HG02852 (cell line): Measurements from ENCODE around the gene TRIM62.

Experiments
- ATAC-seq: cut with Tn5 transposase; IDR thresholded peaks from one replicate; pipeline ENCODE4 v1.9.1; 2021; ENCODE audit warnings: mild to moderate bottlenecking, moderate library complexity; ENCODE audit not compliant: unreplicated experiment

TRIM62 gene

DNA sequence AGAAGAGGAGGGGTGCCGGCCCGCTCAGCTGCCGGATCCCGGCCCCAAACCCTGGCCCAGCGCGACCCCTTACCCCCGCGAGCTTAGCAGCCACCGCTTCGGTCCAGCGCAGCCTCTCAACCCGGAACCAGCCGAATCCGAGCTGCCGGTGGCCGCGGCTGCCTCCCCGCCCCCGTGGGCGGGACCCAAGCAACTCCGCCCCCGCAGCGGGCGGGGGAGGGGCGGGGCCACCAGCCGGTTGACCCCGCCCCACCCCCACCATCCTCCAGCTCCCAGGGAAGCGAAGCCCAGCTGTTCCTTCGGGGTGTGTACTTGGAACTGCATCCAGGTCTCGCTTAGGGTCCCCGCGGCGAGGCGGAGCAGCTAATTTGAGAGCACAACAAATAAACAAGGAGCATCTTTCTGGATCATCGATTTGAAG is at the start of gene TRIM62:
TRIM62 (minus strand) TSS at position 123 of the 421 bp plus-strand sequence. CDS start 611 bp downstream, outside the sequence.
- ATAC-seq = peak; percentile 53

- ATAC-seq = no peak
Measured at GRCh38 chr1:33231166-33231565, 49.3 kb upstream of the TRIM62 start.

DNA sequence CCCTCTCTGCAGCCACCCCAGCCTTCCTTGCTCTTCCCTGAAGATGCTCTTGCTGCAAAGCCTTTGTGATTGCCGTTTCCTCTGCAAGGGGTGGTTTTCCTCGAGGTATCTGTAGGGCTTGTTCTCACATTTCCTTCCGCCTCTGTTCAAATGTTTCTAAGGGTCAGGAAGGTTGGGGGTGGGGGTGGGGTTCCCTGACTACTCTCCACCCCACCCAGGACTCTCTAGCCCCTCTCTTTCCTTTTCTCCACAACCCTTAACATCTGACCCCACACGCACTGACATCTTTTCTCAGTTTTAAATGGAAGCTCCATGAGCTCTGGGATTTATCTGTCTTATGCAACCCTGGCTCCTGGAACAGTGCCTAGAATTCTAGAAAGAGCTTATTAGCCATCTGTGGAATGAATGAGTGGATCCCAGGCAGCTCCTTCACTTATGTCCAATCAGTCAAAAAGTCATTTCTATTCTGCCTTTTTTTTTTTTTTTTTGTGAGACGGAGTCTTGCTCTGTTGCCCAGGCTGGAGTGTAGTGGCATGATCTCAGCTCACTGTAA is 47.2 kb upstream of the TRIM62 start:
- no peak for ATAC-seq

DNA sequence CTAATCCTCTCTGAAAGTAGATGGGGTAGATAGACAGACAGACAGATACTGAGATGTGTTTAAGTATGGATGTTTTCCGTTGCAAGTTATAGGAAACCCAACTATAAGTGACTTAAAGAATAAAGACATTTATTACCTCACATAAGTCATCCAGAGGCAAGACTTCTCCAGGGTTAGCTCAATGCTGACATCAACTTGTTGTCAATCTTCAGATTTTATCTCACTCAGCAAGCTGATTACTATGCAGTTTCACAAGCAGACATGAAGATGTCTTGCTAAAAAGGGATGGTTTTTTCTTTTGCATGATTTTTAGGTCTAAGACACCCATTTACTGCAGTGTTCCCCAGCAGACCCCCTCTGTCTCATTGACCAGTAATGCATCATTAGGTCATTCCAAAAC is 43.7 kb upstream of the TRIM62 start:
- ATAC-seq = no peak

- ATAC-seq = no peak
Measured at GRCh38 chr1:33224166-33224707, 42.4 kb upstream of the TRIM62 start.

DNA sequence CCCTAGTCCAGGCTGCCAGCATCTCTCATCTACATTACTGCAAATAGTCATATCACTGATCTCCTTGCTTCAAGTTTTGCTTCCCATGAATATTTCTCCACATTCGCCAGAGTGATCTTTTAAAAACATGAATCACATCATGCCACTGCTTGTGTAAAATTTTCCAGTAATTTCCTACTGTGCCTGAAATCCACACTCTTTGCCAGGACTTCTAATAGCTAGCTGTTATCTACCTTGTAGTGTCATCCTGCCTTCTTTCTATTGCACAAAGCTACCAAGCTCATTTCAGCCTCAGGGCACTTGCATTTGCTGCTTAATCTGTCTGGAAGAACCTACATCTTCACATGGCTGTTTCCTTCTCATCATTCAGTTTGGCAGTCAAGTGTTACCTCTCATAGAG is 40.5 kb upstream of the TRIM62 start:
- ATAC-seq = no peak

DNA sequence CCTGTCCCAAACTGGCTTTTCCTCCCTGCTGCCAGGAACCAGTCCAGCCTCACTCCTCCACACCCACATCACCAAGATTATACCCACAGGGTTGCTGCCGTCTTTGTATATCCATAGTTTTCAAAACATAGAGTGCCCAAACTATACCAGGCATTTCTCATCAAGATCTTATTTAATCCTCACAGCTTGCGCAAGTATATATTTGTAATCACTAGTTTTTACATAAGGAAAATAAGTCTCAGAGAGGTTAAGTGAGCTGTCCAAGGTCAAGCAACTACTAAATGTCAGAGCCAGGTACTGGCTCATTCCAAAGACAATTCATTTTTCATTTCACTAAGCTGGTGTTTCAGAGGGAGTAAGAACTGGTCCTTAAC is 39.5 kb upstream of the TRIM62 start:
- ATAC-seq = no peak

- no peak for ATAC-seq
Measured at GRCh38 chr1:33220676-33221384, 39.0 kb upstream of the TRIM62 start.

DNA sequence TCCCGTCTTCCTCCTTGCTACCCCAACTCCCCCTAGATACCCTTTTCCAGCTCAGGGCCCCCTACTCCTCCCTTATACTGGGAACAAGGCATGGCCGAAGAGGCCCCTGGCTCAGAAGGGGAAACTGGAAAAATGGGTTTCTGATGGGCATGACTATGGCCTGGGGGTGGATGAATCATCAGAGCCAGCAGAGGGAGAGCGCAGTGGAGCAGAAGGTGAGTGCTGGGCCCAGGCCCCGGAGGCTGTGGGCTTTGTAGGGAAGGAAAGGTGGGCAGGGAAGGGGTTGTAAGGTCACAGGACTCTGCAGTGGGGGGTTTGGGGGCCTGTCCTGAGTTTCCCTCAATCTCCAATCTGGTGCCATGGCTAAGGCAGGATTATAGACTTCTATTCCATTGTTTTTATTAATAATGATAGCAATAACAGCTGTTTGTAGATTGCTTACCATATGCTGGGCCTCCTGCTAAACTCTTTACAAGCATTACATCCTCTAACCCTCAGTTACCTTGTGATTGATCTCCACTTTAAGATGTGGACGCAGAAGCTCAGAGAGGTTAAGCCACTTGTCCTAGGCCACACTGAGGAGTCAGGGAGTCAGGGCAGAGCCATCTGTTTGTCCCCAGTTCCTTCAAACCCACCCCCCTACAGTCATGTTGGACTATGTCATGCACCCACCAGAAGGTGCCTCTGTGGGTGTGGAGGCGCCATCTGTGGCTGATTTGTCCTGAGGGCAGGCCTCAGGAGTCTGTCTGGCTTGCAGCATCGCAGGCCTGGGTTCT is 38.2 kb upstream of the TRIM62 start:
- ATAC-seq = no peak

DNA sequence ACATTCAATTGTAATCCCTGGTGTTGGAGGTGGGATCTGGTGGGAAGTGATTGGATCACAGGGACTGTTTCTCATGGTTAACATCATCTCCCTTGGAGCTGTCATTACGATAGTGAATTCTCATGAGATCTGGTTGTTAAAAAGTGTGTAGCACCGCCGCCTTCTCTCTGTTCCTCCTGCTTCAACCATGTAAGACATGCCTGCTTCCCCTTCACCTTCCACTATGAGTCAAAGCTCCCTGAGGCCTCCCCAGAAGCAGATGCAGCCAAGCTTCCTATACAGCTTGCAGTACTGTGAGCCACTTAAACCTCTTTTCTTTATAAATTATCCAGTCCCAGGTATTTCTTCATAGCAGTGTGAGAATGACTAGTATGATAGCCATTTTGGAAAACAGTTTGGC is 30.1 kb upstream of the TRIM62 start:
- ATAC-seq = no peak

- ATAC-seq = no peak
Measured at GRCh38 chr1:33206340-33206739, 24.5 kb upstream of the TRIM62 start.

DNA sequence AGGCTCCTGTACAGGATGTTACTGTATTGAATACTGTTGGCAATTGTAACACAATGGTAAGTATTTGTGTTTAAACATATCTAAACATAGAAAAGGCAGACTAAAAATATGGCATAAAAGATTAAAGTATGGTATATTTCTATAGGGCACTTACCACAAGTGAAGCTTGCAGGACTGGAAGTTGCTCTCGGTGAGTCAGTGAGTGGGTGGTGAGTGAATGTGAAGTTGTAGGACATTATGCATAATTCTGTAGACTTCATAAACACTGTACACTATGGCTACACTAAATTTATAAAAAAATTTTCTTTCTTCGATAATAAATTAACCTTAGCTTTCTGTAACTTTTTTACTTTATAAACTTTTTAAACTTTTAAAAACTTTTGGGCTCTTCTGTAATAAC is 13.7 kb upstream of the TRIM62 start:
- ATAC-seq = no peak

GRCh38 chr1:33191731-33192275 is 10.0 kb upstream of the TRIM62 start:
- ATAC-seq = no peak

- no peak for ATAC-seq
Measured at GRCh38 chr1:33190701-33191100, 8.9 kb upstream of the TRIM62 start.

- no peak for ATAC-seq
Measured at GRCh38 chr1:33188572-33189275, 6.9 kb upstream of the TRIM62 start.

GRCh38 chr1:33186936-33187335 is 5.1 kb upstream of the TRIM62 start:
- ATAC-seq = no peak

DNA sequence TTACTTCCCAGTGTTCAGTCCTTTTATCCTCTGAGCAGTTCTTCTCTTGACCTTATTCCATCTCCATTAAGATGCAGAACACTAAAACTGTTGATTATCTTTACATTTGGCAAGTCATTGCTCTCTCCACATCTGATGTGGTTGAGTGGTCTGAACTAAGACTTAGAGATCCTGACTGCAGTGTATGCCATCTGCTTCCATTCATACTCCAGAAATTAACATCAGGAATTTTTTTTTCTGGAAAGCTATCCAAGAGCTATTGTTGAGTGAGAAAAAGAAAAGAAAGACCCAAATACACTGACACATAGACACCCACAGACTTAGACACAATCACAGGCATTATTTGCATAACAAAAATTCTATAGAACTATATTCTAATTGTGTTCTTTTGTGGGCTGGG is 3.7 kb upstream of the TRIM62 start:
- ATAC-seq = no peak

GRCh38 chr1:33183306-33183705 is 1.5 kb upstream of the TRIM62 start:
- ATAC-seq = no peak

GRCh38 chr1:33182896-33183295 is 1.1 kb upstream of the TRIM62 start:
- ATAC-seq = no peak

DNA sequence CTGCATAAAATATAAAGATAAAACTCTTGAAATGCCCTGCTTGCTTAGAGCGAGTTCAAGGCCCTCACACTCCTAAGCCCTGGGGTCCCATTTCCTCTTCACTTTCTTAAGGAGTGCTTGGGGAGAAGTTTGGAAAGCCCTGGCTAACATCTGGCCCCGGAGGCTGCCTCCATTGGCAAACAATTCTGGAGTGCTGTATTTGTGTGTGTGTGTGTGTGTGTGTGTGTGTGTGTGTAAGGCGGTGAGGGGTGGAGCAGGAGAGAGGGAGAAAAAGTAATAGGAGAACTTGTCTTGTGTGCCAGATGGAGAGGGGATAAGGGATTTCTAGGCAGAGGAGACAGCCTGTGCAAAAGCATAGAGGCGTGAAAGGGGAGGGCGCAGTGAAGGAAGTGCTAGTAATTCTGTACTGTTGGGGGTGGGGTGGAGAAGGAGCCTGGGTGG is 578 bp upstream of the TRIM62 start:
- no peak for ATAC-seq
